Ramos (cell line): Measurements from ENCODE around the gene CLDN14.

ENCODE experiments used
- in situ Hi-C: fragments of 300-500 bp; cut with MboI; formaldehyde crosslinking; loops from one replicate; pipeline ENCODE4 v1.14.3; 2022; ENCODE audit warnings: low sequenced_read_pairs; ENCODE audit not compliant: unreplicated experiment

The CLDN14 gene

DNA sequence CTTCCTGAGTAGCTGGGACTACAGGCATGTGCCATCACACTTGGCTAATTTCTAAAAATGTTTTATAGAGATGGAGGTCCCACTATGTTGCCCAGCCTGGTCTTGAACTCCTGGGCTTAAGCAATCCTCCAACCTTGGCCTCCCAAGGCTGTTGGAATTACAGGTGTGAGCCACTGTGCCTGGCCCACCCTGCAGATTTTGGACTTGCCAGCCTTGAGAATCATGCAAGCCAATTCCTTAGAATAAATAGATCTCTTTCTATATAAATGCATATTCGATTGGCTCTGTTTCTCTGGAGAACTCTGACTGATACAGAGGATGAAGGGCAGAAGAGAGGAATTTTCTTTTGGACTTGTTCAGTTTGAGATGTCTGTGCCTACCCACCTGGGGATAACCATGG is 6.7 kb downstream of the CLDN14 start:
- in situ Hi-C loops, result no loop called here

DNA sequence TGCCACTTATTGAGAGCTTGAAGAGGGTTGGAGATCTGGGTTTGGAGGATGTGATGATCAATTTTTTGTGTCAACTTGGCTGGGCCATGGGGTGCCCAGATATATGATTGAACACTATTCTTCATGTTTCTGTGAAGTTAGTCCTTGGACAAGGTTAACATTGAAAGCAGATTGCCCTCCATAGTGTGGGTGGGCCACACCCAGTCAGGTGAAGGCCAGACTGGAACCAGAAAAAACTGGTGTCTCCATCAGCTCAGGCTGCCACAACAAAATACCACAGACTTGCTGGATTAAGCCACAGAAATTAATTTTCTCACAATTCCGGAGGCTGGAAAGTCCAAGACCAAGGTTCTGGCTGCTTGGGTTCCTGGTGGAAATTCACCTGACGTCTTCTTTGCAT is 7.5 kb downstream of the CLDN14 start:
- in situ Hi-C loops, result no loop called here

GRCh38 chr21:36471254-36471723 is 8.6 kb downstream of the CLDN14 start:
- in situ Hi-C loops, result no loop called here

DNA sequence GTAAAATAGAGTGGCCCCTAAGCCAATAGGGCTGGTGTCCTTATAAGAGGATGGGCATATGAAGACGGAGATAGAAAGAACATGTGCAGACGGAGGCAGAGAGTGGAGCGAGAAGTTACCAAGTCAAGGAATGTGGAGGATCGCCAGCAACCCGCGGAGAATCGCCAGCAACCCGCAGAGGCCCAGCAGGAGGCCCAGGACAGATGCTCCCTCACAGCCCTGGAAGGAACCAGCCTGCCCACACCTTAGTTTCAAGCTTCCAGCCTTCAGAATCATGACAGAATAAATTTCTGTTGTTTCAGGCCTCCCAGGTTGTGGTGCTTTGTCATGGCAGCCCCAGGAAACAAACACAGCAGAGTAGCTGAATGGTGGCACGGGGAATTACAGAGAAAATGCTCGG is 9.6 kb downstream of the CLDN14 start:
- in situ Hi-C loops, result no loop called here

DNA sequence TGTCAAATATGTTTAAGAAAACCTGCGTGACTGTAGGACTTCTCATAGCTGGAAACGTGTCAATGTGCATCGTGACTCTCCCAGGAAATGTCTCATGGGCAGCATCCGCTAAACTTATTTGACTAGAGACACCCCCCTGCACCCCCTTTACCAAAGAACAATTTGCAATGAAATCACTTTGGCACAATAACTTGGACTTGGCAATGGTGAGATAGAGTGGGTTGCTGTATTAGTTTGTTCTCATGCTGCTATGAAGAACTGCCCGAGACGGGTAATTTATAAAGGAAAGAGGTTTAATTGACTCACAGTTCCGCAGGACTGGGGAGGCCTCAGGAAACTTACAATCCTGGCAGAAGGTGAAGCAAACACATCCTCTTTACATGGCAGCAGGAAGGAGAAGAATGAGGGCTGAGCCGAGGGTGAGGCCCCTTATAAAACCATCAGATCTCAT is 13.8 kb downstream of the CLDN14 start:
- in situ Hi-C loops, result no loop called here

GRCh38 chr21:36465478-36465877 is 14.4 kb downstream of the CLDN14 start:
- in situ Hi-C loops, result no loop called here

DNA sequence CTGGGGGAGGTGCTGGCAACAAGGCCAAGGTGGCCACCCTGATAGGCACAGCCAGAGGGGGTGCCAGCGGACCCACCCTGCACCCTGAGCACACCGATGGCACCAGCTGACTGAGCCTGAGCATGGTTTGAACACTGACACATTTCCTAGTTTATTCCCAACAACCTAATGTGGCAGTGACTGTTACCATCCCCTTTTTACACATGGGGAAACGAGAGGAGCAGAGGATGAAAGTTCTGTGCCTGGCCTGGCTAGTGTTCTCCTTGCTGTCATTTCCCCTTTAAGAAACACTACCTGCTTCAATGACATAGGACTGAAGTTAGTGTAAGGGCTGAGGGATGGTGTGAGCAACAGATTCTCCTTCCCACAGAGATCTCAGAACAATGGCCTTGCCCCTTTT is 15.3 kb downstream of the CLDN14 start:
- in situ Hi-C loops, result no loop called here

DNA sequence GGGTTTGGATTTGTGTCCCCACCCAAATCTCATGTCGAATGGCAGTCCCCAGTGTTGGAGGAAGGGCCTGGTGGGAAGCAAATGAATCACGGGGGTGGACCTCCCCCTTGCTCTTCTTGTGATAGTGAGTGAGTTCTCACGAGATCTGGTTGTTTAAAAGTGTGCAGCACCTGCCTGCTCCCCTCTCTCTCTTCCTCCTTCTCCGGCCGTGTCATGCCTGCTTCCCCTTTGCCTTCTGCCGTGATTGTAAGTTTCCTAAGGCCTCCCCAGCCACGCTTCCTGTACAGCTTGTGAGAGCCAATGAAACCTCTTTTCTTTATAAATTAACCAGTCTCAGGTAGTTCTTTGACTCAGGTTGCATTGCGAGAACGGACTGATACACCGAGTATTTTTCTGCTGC is 15.9 kb downstream of the CLDN14 start:
- in situ Hi-C loops, result no loop called here

GRCh38 chr21:36463204-36463603 is 16.7 kb downstream of the CLDN14 start:
- in situ Hi-C loops, result no loop called here

DNA sequence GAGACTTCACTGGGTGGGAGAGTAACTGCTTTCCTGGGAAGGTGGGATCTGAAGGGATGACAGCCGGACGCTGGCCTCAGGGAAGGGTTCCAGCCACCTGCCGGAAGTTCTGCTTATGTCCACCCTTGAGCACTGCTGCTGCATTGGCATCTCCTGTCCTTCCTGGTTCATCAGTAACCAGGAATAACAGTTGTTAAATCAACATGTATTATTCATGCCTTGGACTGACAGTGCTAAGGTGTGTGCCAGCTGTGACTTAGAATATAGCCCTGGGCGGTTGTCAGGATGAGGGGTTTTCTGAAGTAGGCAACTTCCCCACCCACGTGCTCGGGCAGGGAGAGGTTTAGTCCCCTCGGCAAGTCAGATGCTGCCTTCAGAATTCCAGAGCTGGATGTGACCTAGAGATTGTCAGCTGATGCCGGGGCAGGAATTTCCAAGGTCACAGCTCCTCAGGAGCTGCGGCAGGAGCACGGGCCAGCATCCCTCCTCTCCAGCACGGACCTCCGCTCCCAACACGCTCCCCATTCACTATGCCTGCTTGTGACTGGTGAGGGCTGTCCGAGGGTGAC is 17.9 kb downstream of the CLDN14 start:
- in situ Hi-C loops, result no loop called here

DNA sequence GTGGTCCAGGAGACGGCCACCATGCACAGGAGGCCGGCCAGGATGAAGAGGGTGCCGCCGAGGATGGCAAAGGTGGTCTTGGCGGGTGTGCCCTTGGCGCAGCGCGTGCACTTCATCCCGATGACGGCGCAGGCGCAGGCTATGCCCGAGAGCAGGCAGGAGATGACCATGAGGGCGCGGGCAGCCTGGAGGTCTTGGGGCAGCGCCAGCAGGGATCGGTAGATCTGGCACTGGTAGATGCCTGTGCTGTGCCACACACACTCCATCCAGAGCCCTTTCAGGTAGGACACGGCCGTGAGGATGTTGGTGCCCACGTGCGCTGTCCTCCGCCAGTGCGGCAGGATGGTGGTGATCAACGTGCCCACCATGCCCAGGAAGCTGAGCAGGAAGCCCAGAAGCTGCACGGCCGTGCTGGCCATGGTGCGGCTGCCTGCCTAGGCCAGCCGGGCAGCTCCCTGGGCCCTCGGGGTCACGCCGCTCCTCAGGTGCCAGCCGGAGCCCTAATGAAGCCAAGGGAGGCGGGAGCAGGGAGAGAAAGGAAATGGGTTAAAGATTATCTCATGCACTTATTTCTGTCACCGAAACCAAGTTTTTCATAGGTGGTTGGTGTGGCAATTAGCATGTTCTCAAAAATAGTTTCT is 18.5 kb downstream of the CLDN14 start:
- in situ Hi-C loops, result no loop called here

DNA sequence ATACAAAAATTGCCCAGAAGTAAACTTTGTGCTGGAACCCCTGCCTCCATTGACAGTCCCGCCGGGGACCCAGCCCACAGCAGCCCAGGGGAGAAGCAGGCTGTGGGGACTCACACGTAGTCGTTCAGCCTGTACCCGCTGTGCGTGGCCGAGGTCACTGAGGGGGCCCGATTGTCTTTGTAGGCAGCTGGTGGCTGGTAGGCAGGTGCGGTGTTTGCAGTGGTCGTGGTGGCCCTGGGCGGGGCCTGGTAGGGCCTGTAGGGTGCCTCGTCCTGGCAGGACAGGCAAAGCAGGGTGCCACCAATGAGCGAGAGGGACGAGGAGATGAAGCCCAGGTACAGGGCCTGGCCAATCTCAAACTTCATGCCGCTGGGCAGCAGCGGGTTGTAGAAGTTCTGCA is 19.1 kb downstream of the CLDN14 start:
- in situ Hi-C loops, result no loop called here

DNA sequence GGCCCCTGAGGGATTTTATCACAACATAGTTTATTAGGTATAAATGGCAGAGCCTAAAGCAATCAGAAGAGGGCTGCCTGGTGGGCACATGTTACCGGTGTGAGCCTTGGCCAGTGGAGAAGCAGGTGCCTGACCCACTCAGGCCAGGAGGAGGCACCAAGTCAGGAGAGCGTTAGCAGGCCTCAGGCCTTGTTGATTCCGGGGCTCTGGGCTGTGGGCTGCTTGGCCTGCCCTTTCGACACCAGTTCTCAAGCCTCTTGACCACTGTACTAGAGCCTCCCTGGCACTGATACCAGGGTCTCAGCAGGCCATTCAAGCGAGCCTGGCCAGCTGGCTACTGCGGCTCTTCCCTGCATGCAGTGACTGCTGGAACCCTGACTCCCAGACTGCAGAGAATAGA is 20.8 kb downstream of the CLDN14 start:
- in situ Hi-C loops, result no loop called here

DNA sequence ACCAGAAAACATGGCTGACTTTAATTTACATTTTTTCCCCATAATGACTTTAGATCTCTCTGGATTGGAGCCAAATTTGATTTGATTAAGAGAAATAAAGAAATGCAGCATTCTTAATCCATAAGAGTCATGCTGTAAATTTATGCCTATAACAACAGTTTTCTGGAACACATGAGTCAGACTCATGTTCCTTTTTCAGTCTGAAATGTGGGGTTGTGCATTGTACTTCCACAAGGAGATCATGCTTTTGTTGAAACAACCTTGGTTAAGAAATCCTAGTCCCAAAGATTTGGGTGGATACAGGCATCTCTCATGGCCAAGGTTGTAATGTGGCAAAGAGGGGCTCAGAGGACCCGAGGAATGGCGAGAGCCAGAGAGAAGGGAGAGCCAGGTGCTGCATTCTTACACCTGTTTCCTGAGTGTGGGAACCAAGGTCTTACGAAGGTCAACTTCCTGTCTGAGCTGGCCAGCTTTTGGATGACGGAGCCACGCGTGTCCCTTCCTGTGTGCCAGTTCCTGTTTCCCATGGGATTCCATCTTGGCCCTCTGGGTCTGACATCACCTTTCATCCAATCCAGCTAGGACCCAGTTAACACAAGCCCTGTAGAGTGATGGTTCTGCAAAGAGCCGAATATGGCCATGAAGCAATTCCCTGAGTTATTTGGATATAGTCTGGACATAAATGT is 23.1 kb downstream of the CLDN14 start:
- in situ Hi-C loops, result no loop called here

DNA sequence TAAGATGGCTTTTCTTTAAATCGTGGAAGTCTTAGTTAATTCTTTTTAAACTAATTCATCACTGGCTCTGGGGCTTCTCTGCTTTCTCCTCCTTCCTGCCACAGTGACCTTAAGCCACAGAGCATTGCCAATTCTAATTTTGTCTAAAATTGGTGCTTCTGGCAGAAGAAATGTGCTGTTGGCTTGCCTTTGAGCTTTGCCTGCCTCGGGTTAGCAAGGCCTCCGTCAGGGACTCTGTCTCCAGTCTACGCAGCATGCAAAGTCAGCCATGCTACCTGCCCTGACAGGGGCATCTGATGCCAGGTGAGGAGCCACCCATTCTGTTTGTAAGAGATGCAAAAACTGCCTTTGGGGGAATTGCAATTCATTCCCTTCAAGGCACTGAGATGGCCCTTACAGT is 25.2 kb downstream of the CLDN14 start:
- in situ Hi-C loops, result no loop called here

DNA sequence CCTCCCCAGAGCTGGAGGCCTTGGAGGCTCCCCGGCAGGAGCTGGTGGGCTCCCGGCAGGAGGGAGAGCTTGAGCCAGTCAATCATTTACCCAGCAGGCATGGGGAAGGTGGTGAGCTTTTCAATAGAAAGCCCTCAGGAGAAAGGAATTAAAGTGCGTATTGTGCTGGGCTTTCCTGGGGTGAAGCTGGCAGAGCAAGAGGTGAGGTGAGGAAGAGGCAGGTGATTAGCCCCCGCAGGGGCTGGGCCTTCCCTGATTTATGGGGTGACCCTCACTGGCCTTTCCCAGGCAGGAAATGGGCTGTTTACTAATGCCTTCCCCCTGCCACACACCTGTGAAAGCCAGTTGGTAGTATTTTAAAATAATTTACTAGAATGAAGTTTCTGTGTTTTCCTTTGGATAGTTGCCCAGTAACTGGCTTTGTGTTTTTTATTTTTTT is 25.8 kb downstream of the CLDN14 start:
- in situ Hi-C loops, result no loop called here

- in situ Hi-C loops, result no loop called here
Observed at GRCh38 chr21:36452281-36452825, 27.6 kb downstream of the CLDN14 start.

- in situ Hi-C loops, result no loop called here
Observed at GRCh38 chr21:36451506-36451905, 28.4 kb downstream of the CLDN14 start.

DNA sequence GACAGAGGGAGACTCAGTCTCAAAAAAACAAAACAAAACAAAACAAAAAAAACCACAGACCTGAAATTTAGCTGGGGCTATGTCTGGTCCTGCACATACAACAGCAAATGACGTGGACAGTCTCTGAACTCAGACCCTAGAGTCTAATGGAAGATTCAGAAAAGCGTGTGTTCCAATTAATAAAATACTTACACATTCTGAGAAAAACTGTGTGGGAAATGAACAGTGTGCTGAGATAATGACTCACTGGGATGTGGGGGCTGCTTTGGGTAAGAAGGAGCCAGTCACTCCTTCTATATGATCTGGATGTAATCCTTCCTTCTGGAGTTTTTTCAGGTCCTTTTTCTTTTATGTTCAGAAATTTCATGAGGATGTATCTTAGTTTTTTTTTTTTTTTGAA is 29.4 kb downstream of the CLDN14 start:
- in situ Hi-C loops, result no loop called here

GRCh38 chr21:36446301-36446700 is 33.6 kb downstream of the CLDN14 start:
- in situ Hi-C loops, result no loop called here

- in situ Hi-C loops, result no loop called here
Observed at GRCh38 chr21:36441715-36442114, 38.2 kb downstream of the CLDN14 start.
